ENCODE data around the gene CGB8. TPM values are rescaled to one million over a fixed set of nuclear protein-coding genes. Genes with fewer than 3 reads are reported as not detected.

The CGB8 gene
- total and polyA plus RNA-seq, 2 donors (not counting 1 experiment from before 2014, with no cell fraction given), result not detected

GRCh38 chr19:48997972-48998371, 50.9 kb downstream of the CGB8 start:
- no peak overlapping the region for H2AFZ ChIP-seq (ENCODE audit: low read length)
- peak; percentile 44 to 60 for TF ChIP-seq CTCF (conservative IDR thresholded peaks at IDR 0.05 in 1 of 2, IDR thresholded peaks at IDR 0.05 in 1 of 2; ENCODE audit: low read depth in 1 of 2, low read length in 2 of 2)
- no peak for TF ChIP-seq EZH2 (IDR thresholded peaks at IDR 0.05; ENCODE audit: low read length, missing control alignments)
- H3K9ac ChIP-seq (ENCODE audit: insufficient read depth, low read length), result no peak overlapping the region
- peaks cover 5% of the 10 kb centered on the region for H3K4me1 ChIP-seq (ENCODE audit: control insufficient read depth, extremely low read depth, insufficient read depth, low read length)
- H3K4me3 ChIP-seq (replicated peaks in 1 of 4; ENCODE audit: control extremely low read depth in 1 of 4, insufficient read depth in 1 of 4, low read depth in 3 of 4, low read length in 4 of 4), result no peak overlapping the region
- peaks cover 42% of the 10 kb centered on the region for H3K79me2 ChIP-seq (ENCODE audit: control insufficient read depth, insufficient read depth, low read length)
- H3K4me2 ChIP-seq (ENCODE audit: extremely low read depth, insufficient read depth, low read length), result no peak overlapping the region
- H4K20me1 ChIP-seq (ENCODE audit: control insufficient read depth, extremely low read depth, insufficient read depth, low read length), result no peaks in the 10 kb centered on the region
- DNase-seq (ENCODE audit: low read depth in 2 of 2), result peak; percentile 43 to 55
- no peaks in the 10 kb centered on the region for H3K36me3 ChIP-seq (ENCODE audit: control insufficient read depth, insufficient read depth, low read length)
- no peaks in the 10 kb centered on the region for H3K9me3 ChIP-seq (ENCODE audit: control insufficient read depth, insufficient read depth, low read depth, low read length)
- no peaks in the 10 kb centered on the region for H3K27me3 ChIP-seq (ENCODE audit: control insufficient read depth, insufficient read depth, low read length)
- peak overlapping the region; percentile 16 for H3K27ac ChIP-seq (ENCODE audit: insufficient read depth, low read length)

Other genes with a start within 250 kb of the CGB8 start
- 22.1 and 33.9 TPM in 2 replicates for gene BCAT2, start 238.1 kb downstream of the CGB8 start, total RNA-seq
- gene BCAT2, start 238.1 kb downstream of the CGB8 start, polyA plus RNA-seq, result 22.8 and 23.2 TPM in 2 replicates
- gene HSD17B14, start 212.6 kb downstream of the CGB8 start, total RNA-seq, result 7.7 and 11.1 TPM in 2 replicates
- gene HSD17B14, start 212.6 kb downstream of the CGB8 start, polyA plus RNA-seq, result 2.7 and 4.5 TPM in 2 replicates
- 18.7 and 20.0 TPM in 2 replicates for gene PLEKHA4, start 180.5 kb downstream of the CGB8 start, total RNA-seq
- gene PLEKHA4, start 180.5 kb downstream of the CGB8 start, polyA plus RNA-seq, result 6.6 and 11.1 TPM in 2 replicates
- gene PPP1R15A, start 176.7 kb downstream of the CGB8 start, total RNA-seq, result 87.3 and 166 TPM in 2 replicates
- 46.3 and 116 TPM in 2 replicates for gene PPP1R15A, start 176.7 kb downstream of the CGB8 start, polyA plus RNA-seq
- 0.51 and 0.83 TPM in 2 replicates for gene TULP2, start 150.4 kb downstream of the CGB8 start, total RNA-seq
- 0.10 and 0.28 TPM in 2 replicates for gene TULP2, start 150.4 kb downstream of the CGB8 start, polyA plus RNA-seq
- gene NUCB1, start 148.8 kb downstream of the CGB8 start, total RNA-seq, result 130 and 137 TPM in 2 replicates
- gene NUCB1, start 148.8 kb downstream of the CGB8 start, polyA plus RNA-seq, result 101 and 129 TPM in 2 replicates
- gene DHDH, start 115.4 kb downstream of the CGB8 start, total RNA-seq, result 0.17 TPM in 1 of 2 replicates, not detected in the other
- gene DHDH, start 115.4 kb downstream of the CGB8 start, polyA plus RNA-seq, result 0.08 TPM in 1 of 2 replicates, not detected in the other
- gene BAX, start 94.2 kb downstream of the CGB8 start, total RNA-seq, result 106 and 194 TPM in 2 replicates
- gene BAX, start 94.2 kb downstream of the CGB8 start, polyA plus RNA-seq, result 70.1 and 90.3 TPM in 2 replicates
- gene FTL, start 83.8 kb downstream of the CGB8 start, total RNA-seq, result 6,440 and 8,266 TPM in 2 replicates
- gene FTL, start 83.8 kb downstream of the CGB8 start, polyA plus RNA-seq, result 1,844 and 2,689 TPM in 2 replicates
- gene GYS1, start 55.8 kb downstream of the CGB8 start, total RNA-seq, result 18.7 and 31.2 TPM in 2 replicates
- 42.8 and 43.0 TPM in 2 replicates for gene GYS1, start 55.8 kb downstream of the CGB8 start, polyA plus RNA-seq
- gene RUVBL2, start 55.2 kb downstream of the CGB8 start, total RNA-seq, result 128 and 158 TPM in 2 replicates
- gene RUVBL2, start 55.2 kb downstream of the CGB8 start, polyA plus RNA-seq, result 77.6 and 157 TPM in 2 replicates
- gene LHB, start 32.0 kb downstream of the CGB8 start, total RNA-seq, result not detected in 2 replicates
- gene LHB, start 32.0 kb downstream of the CGB8 start, polyA plus RNA-seq, result 0.17 TPM in 1 of 2 replicates, not detected in the other
- gene CGB3, start 24.8 kb downstream of the CGB8 start, total RNA-seq, result not detected in 2 replicates
- not detected in 2 replicates for gene CGB3, start 24.8 kb downstream of the CGB8 start, polyA plus RNA-seq
- gene CGB2, start 17.2 kb downstream of the CGB8 start, total RNA-seq, result not detected in 2 replicates
- gene CGB2, start 17.2 kb downstream of the CGB8 start, polyA plus RNA-seq, result not detected in 2 replicates
- not detected in 2 replicates for gene CGB1, start 12.2 kb downstream of the CGB8 start, total RNA-seq
- gene CGB1, start 12.2 kb downstream of the CGB8 start, polyA plus RNA-seq, result not detected in 2 replicates
- gene CGB5, start 5.3 kb downstream of the CGB8 start, total RNA-seq, result not detected in 2 replicates
- not detected in 2 replicates for gene CGB5, start 5.3 kb downstream of the CGB8 start, polyA plus RNA-seq
- under 0.01 TPM in 2 replicates for gene CGB7, start 8.6 kb upstream of the CGB8 start, total RNA-seq
- 0.07 and 0.12 TPM in 2 replicates for gene CGB7, start 8.6 kb upstream of the CGB8 start, polyA plus RNA-seq
- not detected in 2 replicates for gene NTF4, start 15.7 kb upstream of the CGB8 start, total RNA-seq
- not detected in 2 replicates for gene NTF4, start 15.7 kb upstream of the CGB8 start, polyA plus RNA-seq
- not detected in 2 replicates for gene KCNA7, start 23.6 kb upstream of the CGB8 start, total RNA-seq
- not detected in 2 replicates for gene KCNA7, start 23.6 kb upstream of the CGB8 start, polyA plus RNA-seq
- gene SNRNP70, start 36.3 kb upstream of the CGB8 start, total RNA-seq, result 114 and 142 TPM in 2 replicates
- 72.2 and 83.0 TPM in 2 replicates for gene SNRNP70, start 36.3 kb upstream of the CGB8 start, polyA plus RNA-seq
- 8.0 and 10.9 TPM in 2 replicates for gene LIN7B, start 65.3 kb upstream of the CGB8 start, total RNA-seq
- gene LIN7B, start 65.3 kb upstream of the CGB8 start, polyA plus RNA-seq, result 2.6 TPM in 2 replicates
- gene C19orf73, start 70.0 kb upstream of the CGB8 start, total RNA-seq, result 0.51 and 0.83 TPM in 2 replicates
- gene C19orf73, start 70.0 kb upstream of the CGB8 start, polyA plus RNA-seq, result 0.27 and 0.30 TPM in 2 replicates
- 0.77 and 1.3 TPM in 2 replicates for gene PPFIA3, start 70.4 kb upstream of the CGB8 start, total RNA-seq
- 0.37 and 0.62 TPM in 2 replicates for gene PPFIA3, start 70.4 kb upstream of the CGB8 start, polyA plus RNA-seq
- gene HRC, start 106.3 kb upstream of the CGB8 start, total RNA-seq, result under 0.01 TPM in 1 of 2 replicates, not detected in the other
- gene HRC, start 106.3 kb upstream of the CGB8 start, polyA plus RNA-seq, result 0.16 TPM in 1 of 2 replicates, not detected in the other
- 6.9 and 18.7 TPM in 2 replicates for gene TRPM4, start 108.7 kb upstream of the CGB8 start, total RNA-seq
- gene TRPM4, start 108.7 kb upstream of the CGB8 start, polyA plus RNA-seq, result 6.1 and 6.7 TPM in 2 replicates

All from fibroblast of lung (primary cell).